ENCODE data around the gene CRACDL. TPM values are rescaled to one million over a fixed set of nuclear protein-coding genes. Genes with fewer than 3 reads are reported as not detected.
A peak's percentile ranks its signal among the peaks of the same experiment; 100 is the strongest.

Gene CRACDL
- total and polyA plus RNA-seq, 2 of the 13 experiments (the other 11 are each of a cell fraction or from before 2014, with no cell fraction given): 0.15 to 0.26 TPM

DNA sequence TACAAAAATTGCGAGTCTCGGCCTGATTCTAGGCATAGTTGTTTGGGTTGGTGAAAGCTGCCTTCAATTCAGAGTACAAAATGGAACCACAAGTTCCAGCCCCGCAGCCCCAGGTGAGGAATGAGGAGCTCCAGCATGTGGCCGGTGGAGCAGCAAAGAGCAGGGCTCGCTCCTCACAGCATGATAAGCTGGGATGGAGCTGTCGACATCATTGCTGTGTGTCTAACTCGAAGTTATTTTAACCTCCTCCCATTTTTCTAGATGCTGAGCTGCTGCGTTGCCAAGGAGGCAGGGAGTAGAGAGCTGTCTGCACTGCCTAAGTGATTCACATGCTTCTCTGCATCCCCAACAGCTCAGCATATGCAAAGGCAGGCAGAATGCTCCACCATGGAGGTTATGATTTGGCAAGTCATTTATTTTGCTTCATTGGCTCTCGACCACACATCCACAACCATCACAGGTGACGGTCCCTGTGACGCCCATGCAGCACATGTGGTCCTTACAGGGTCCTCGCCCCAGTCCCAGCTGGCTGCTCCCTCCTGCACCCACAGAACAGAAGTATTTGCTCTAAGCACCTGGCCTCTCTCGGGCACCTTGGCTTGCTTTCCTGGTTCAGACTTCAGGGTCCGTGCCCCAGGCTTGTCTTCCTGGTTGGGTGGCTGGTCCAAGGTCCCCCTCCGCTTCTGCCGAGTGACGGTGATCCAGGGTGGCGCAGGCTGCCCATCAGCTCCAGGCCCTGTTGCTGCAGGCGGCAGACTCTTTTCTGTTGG is 139.1 kb downstream of the CRACDL start (continued):
- TF ChIP-seq, protein P1, sequence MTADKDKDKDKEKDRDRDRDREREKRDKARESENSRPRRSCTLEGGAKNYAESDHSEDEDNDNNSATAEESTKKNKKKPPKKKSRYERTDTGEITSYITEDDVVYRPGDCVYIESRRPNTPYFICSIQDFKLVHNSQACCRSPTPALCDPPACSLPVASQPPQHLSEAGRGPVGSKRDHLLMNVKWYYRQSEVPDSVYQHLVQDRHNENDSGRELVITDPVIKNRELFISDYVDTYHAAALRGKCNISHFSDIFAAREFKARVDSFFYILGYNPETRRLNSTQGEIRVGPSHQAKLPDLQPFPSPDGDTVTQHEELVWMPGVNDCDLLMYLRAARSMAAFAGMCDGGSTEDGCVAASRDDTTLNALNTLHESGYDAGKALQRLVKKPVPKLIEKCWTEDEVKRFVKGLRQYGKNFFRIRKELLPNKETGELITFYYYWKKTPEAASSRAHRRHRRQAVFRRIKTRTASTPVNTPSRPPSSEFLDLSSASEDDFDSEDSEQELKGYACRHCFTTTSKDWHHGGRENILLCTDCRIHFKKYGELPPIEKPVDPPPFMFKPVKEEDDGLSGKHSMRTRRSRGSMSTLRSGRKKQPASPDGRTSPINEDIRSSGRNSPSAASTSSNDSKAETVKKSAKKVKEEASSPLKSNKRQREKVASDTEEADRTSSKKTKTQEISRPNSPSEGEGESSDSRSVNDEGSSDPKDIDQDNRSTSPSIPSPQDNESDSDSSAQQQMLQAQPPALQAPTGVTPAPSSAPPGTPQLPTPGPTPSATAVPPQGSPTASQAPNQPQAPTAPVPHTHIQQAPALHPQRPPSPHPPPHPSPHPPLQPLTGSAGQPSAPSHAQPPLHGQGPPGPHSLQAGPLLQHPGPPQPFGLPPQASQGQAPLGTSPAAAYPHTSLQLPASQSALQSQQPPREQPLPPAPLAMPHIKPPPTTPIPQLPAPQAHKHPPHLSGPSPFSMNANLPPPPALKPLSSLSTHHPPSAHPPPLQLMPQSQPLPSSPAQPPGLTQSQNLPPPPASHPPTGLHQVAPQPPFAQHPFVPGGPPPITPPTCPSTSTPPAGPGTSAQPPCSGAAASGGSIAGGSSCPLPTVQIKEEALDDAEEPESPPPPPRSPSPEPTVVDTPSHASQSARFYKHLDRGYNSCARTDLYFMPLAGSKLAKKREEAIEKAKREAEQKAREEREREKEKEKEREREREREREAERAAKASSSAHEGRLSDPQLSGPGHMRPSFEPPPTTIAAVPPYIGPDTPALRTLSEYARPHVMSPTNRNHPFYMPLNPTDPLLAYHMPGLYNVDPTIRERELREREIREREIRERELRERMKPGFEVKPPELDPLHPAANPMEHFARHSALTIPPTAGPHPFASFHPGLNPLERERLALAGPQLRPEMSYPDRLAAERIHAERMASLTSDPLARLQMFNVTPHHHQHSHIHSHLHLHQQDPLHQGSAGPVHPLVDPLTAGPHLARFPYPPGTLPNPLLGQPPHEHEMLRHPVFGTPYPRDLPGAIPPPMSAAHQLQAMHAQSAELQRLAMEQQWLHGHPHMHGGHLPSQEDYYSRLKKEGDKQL (CRISPR knock-in tag; IDR thresholded peaks at IDR 0.05; ENCODE audit: low read depth): no peak
- TF ChIP-seq, protein P2, sequence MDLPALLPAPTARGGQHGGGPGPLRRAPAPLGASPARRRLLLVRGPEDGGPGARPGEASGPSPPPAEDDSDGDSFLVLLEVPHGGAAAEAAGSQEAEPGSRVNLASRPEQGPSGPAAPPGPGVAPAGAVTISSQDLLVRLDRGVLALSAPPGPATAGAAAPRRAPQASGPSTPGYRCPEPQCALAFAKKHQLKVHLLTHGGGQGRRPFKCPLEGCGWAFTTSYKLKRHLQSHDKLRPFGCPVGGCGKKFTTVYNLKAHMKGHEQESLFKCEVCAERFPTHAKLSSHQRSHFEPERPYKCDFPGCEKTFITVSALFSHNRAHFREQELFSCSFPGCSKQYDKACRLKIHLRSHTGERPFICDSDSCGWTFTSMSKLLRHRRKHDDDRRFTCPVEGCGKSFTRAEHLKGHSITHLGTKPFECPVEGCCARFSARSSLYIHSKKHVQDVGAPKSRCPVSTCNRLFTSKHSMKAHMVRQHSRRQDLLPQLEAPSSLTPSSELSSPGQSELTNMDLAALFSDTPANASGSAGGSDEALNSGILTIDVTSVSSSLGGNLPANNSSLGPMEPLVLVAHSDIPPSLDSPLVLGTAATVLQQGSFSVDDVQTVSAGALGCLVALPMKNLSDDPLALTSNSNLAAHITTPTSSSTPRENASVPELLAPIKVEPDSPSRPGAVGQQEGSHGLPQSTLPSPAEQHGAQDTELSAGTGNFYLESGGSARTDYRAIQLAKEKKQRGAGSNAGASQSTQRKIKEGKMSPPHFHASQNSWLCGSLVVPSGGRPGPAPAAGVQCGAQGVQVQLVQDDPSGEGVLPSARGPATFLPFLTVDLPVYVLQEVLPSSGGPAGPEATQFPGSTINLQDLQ (CRISPR knock-in tag; IDR thresholded peaks at IDR 0.05): no peak
- TF ChIP-seq SP1 (IDR thresholded peaks at IDR 0.05) (no peak), SP1 (CRISPR knock-in tag; IDR thresholded peaks at IDR 0.05) (no peak), PRMT3 (CRISPR knock-in tag; IDR thresholded peaks at IDR 0.05; ENCODE audit: borderline replicate concordance, low read depth) (no peak), TEAD3 (CRISPR knock-in tag; optimal IDR thresholded peaks at IDR 0.05; ENCODE audit: borderline replicate concordance) (no peak), ZNF567 (CRISPR knock-in tag; IDR thresholded peaks at IDR 0.05; ENCODE audit: borderline replicate concordance) (no peak), STAG1 (CRISPR knock-in tag; IDR thresholded peaks at IDR 0.05) (no peak), ZNF563 (CRISPR knock-in tag; IDR thresholded peaks at IDR 0.05) (no peak), EED (CRISPR knock-in tag; IDR thresholded peaks at IDR 0.05) (0 out of 2 replicates have a peak, but pooled peaks have one; percentile 71), KLF13 (CRISPR knock-in tag; IDR thresholded peaks at IDR 0.05) (0 out of 2 replicates have a peak, but pooled peaks have one; percentile 20), FIP1L1 (IDR thresholded peaks at IDR 0.05; ENCODE audit: borderline replicate concordance, insufficient read depth, low read depth, low read length) (no peak), BORCS8-MEF2B (CRISPR knock-in tag; IDR thresholded peaks at IDR 0.05) (peak; percentile 63; the same call in 1 of the 2 replicates), ZFP36 (IDR thresholded peaks at IDR 0.05; ENCODE audit: borderline replicate concordance, low read depth, low read length, partially characterized antibody) (no peak), RXRB (CRISPR knock-in tag; IDR thresholded peaks at IDR 0.05; ENCODE audit: borderline replicate concordance) (no peak)
- TF ChIP-seq, protein P3, sequence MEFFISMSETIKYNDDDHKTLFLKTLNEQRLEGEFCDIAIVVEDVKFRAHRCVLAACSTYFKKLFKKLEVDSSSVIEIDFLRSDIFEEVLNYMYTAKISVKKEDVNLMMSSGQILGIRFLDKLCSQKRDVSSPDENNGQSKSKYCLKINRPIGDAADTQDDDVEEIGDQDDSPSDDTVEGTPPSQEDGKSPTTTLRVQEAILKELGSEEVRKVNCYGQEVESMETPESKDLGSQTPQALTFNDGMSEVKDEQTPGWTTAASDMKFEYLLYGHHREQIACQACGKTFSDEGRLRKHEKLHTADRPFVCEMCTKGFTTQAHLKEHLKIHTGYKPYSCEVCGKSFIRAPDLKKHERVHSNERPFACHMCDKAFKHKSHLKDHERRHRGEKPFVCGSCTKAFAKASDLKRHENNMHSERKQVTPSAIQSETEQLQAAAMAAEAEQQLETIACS (CRISPR knock-in tag; IDR thresholded peaks at IDR 0.05): no peak
- TF ChIP-seq, protein P4, sequence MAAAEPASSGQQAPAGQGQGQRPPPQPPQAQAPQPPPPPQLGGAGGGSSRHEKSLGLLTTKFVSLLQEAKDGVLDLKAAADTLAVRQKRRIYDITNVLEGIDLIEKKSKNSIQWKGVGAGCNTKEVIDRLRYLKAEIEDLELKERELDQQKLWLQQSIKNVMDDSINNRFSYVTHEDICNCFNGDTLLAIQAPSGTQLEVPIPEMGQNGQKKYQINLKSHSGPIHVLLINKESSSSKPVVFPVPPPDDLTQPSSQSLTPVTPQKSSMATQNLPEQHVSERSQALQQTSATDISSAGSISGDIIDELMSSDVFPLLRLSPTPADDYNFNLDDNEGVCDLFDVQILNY (CRISPR knock-in tag; conservative IDR thresholded peaks at IDR 0.05): no peak
- TF ChIP-seq, protein P5, sequence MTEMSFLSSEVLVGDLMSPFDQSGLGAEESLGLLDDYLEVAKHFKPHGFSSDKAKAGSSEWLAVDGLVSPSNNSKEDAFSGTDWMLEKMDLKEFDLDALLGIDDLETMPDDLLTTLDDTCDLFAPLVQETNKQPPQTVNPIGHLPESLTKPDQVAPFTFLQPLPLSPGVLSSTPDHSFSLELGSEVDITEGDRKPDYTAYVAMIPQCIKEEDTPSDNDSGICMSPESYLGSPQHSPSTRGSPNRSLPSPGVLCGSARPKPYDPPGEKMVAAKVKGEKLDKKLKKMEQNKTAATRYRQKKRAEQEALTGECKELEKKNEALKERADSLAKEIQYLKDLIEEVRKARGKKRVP (CRISPR knock-in tag; IDR thresholded peaks at IDR 0.05): no peak
